A549 (cell line): ENCODE measurements around the gene GUCA2B. TPM values are rescaled to one million over a fixed set of nuclear protein-coding genes. Genes with fewer than 3 reads are reported as not detected.

Source experiments
- ATAC-seq, 2 experiments: fragments of 200-7000 bp in 1 of 2; fragments of >200 bp in 1 of 2; cut with Nextera tagmentation in 1 of 2; cut with Tn5 transposase in 1 of 2; 3 replicates each; pipeline versions ENCODE4 v1.8.0 to v1.9.1; 2018 to 2020; ENCODE audit warnings: mild to moderate bottlenecking in 1 of 2, moderate library complexity in 1 of 2
- CTCF ChIA-PET: fragments of 300-600 bp; sonication (Branson Sonifier 250); formaldehyde crosslinking; extraction: SDS; loops from one replicate; lab custom pipeline; 2021; ENCODE audit warnings: antibody characterized with exemption, inconsistent platforms; lab: Yijun Ruan, JAX
- POLR2A ChIA-PET: fragments of 350-600 bp; formaldehyde crosslinking; extraction: SDS; loops from one replicate; lab custom pipeline; 2021; ENCODE audit warnings: antibody characterized with exemption, inconsistent platforms; lab: Yijun Ruan, JAX
- DNase-seq, 2 experiments: peaks; one replicate each; pipeline versions ENCODE4 v3.0.0 to v3.0.0-alpha.2; 2011 to 2016; ENCODE audit warnings: low read depth in 1 of 2, low spot score in 1 of 2
- FAIRE-seq: peaks from 2 replicates; lab custom pipeline; 2011; peaks lifted over from hg19 to GRCh38; lab: Jason Lieb, UNC
- H3K27ac ChIP-seq, 2 experiments: fragments of >200 bp; sonication (Bioruptor Twin); formaldehyde crosslinking; 3 replicates each; pipeline ENCODE4 v1.5.1; 2016 to 2017
- H3K4me1 ChIP-seq: fragments of >200 bp; sonication (Bioruptor Twin); formaldehyde crosslinking; 3 replicates; pipeline ENCODE4 v1.6.1; 2016
- H3K4me2 ChIP-seq: fragments of >200 bp; sonication (Bioruptor Twin); formaldehyde crosslinking; 3 replicates; pipeline ENCODE4 v1.6.1; 2016
- H3K4me3 ChIP-seq: fragments of >200 bp; sonication (Bioruptor Twin); formaldehyde crosslinking; 3 replicates; pipeline ENCODE4 v1.5.1; 2016
- H3K9me3 ChIP-seq: fragments of >200 bp; sonication (Bioruptor Twin); formaldehyde crosslinking; 3 replicates; pipeline ENCODE4 v1.6.1; 2016
- BCL3 ChIP-seq: fragments of >200 bp; sonication (Bioruptor Twin); formaldehyde crosslinking; IDR thresholded peaks from 3 replicates; pipeline ENCODE4 v1.6.1; 2016
- BHLHE40 ChIP-seq: IDR thresholded peaks from 2 replicates; pipeline ENCODE4 v1.6.1; 2012; ENCODE audit warnings: low read depth, low read length, inconsistent platforms
- CTCF ChIP-seq: fragments of >200 bp; sonication (Bioruptor Twin); formaldehyde crosslinking; IDR thresholded peaks from 3 replicates; pipeline ENCODE4 v1.5.1; 2016
- FOSL2 ChIP-seq, 2 experiments: fragments of 450-650 bp in 1 of 2; fragments of >200 bp in 1 of 2; sonication (Bioruptor Twin) in 1 of 2; formaldehyde crosslinking; IDR thresholded peaks; 2 replicates each; pipeline versions ENCODE4 v1.5.0 to v1.6.1; 2016 to 2020; ENCODE audit warnings: mild to moderate bottlenecking in 1 of 2, moderate library complexity in 1 of 2
- GATA3 ChIP-seq: IDR thresholded peaks from 2 replicates; pipeline ENCODE4 v1.6.1; 2012; ENCODE audit warnings: borderline replicate concordance
- HMGXB4 ChIP-seq: fragments of 250-450 bp; sonication (Bioruptor Pico); IDR thresholded peaks from 2 replicates; pipeline ENCODE4 v1.5.0; 2021; ENCODE audit warnings: mild to moderate bottlenecking, moderate library complexity, borderline replicate concordance
- HOXA7 ChIP-seq: fragments of 250-450 bp; sonication (Bioruptor Pico); IDR thresholded peaks from 2 replicates; pipeline ENCODE4 v1.5.0; 2020; ENCODE audit warnings: mild to moderate bottlenecking, moderate library complexity
- HOXB13 ChIP-seq: fragments of 250-450 bp; sonication (Bioruptor Pico); IDR thresholded peaks from 2 replicates; pipeline ENCODE4 v1.5.0; 2020; ENCODE audit warnings: low read depth, mild to moderate bottlenecking, moderate library complexity
- JUN ChIP-seq, 2 experiments: fragments of >200 bp; sonication (Bioruptor Twin); formaldehyde crosslinking; IDR thresholded peaks; 2 replicates in 1 of 2; 3 replicates in 1 of 2; pipeline ENCODE4 v1.6.1; 2016 to 2017
- KDM1A ChIP-seq: fragments of 200-600 bp; sonication (generic); IDR thresholded peaks from 2 replicates; pipeline ENCODE4 v1.6.1; 2016; ENCODE audit warnings: low read depth, mild to moderate bottlenecking
- KDM5A ChIP-seq: fragments of 200-600 bp; sonication (generic); IDR thresholded peaks from 2 replicates; pipeline ENCODE4 v1.6.1; 2016; ENCODE audit warnings: antibody characterized with exemption, mild to moderate bottlenecking
- MYC ChIP-seq: IDR thresholded peaks from 2 replicates; pipeline ENCODE4 v1.6.1; 2012; ENCODE audit warnings: mild to moderate bottlenecking, inconsistent platforms, low read length, improper control_type of control experiment, borderline replicate concordance
- NPAS2 ChIP-seq: fragments of 250-450 bp; sonication (Bioruptor Pico); IDR thresholded peaks from 2 replicates; pipeline ENCODE4 v1.8.0; 2022; ENCODE audit warnings: mild to moderate bottlenecking, moderate library complexity, borderline replicate concordance
- PBX3 ChIP-seq: IDR thresholded peaks from 2 replicates; pipeline ENCODE4 v1.6.1; 2012
- PHF8 ChIP-seq: fragments of 200-600 bp; sonication (generic); IDR thresholded peaks from 2 replicates; pipeline ENCODE4 v1.6.1; 2016; ENCODE audit warnings: low read depth, mild to moderate bottlenecking, antibody characterized with exemption, moderate library complexity, borderline replicate concordance
- RARB ChIP-seq: fragments of 250-450 bp; sonication (Bioruptor Pico); IDR thresholded peaks from 2 replicates; pipeline ENCODE4 v1.8.0; 2021; ENCODE audit warnings: mild to moderate bottlenecking, moderate library complexity
- REST ChIP-seq: fragments of 200-600 bp; sonication (generic); IDR thresholded peaks from 2 replicates; pipeline ENCODE4 v1.6.1; 2016; ENCODE audit warnings: antibody characterized with exemption, mild to moderate bottlenecking, moderate library complexity
- TFCP2L1 ChIP-seq: fragments of 250-450 bp; sonication (Bioruptor Pico); IDR thresholded peaks from 2 replicates; pipeline ENCODE4 v1.5.0; 2021; ENCODE audit warnings: mild to moderate bottlenecking
- WGBS: methylation state at CpG from one replicate; pipeline ENCODE4 v1.1.6; 2017; ENCODE audit errors: missing lambda C conversion rate; 5-methylcytosine and 5-hydroxymethylcytosine counted together
- polyA plus RNA-seq, 4 experiments: library from polyadenylated mRNA; depleted of rRNA in 3 of 4; stranded (reverse); fragments of >200 nt; fragmentation: RNase III in 1 of 4; extraction: RNeasy Plus Mini Kit Qiagen cat#74134 plus additional on column Dnase treatment in 1 of 4; gene quantifications; 2 replicates in 3 of 4; 3 replicates in 1 of 4; pipeline ENCODE4 v1.2.3, GENCODE V29; 2011 to 2017

GUCA2B gene
- polyA plus RNA-seq, 2 of the 4 experiments (the other 2 are of a cell fraction): 0.17 TPM; not detected in 1

GRCh38 chr1:42192106-42192505 lies 38.9 kb downstream of the GUCA2B start:
- Histone ChIP-seq H3K9me3 (no peaks in the 10 kb centered on the region), H3K4me3 (no peak overlapping the region), H3K27ac (no peak overlapping the region), H3K4me2 (no peak overlapping the region)
- POLR2A ChIA-PET: no interaction called here
- DNase-seq: no peak
- CTCF ChIA-PET: interaction anchor here (0.7 to 1.6 kb wide), 2 partner anchors 19 to 52 kb away, joined by 3 to 5 read pairs; no protein-coding TSS in a partner anchor
- 92% methylated on average over 4 of the region's 4 CpGs for WGBS
- ATAC-seq: no peak
- no peak for TF ChIP-seq CTCF
- no peak for TF ChIP-seq HOXA7
- no peak for TF ChIP-seq NPAS2 (CRISPR knock-in tag)
- TF ChIP-seq JUN (IDR thresholded peaks at IDR 0.05): no peak
- TF ChIP-seq HMGXB4: no peak
- TF ChIP-seq BCL3: no peak
- no peak for TF ChIP-seq HOXB13 (CRISPR knock-in tag)
- no peak for TF ChIP-seq TFCP2L1 (CRISPR knock-in tag)
- no peak for TF ChIP-seq KDM1A
- no peak for TF ChIP-seq PHF8
- no peak for TF ChIP-seq MYC
- TF ChIP-seq, all 56 proteins: peak for 0
- FAIRE-seq: no peak
- no peaks in the 10 kb centered on the region for H3K4me1 ChIP-seq

- no peak for ATAC-seq
- TF ChIP-seq REST: no peak
- no peak for TF ChIP-seq PBX3
- no peak for TF ChIP-seq KDM5A
- TF ChIP-seq RARB (CRISPR knock-in tag): no peak
- no peak for TF ChIP-seq FOSL2 (IDR thresholded peaks at IDR 0.05)
- no peak for TF ChIP-seq FOSL2 (CRISPR knock-in tag; IDR thresholded peaks at IDR 0.05)
- TF ChIP-seq BHLHE40: no peak
- TF ChIP-seq GATA3: no peak
- ChIA-PET CTCF (no interaction called here), POLR2A (no interaction called here)
- H3K4me3 ChIP-seq: no peak overlapping the region
- no peak for FAIRE-seq
- no peak overlapping the region for H3K27ac ChIP-seq
- no peak for DNase-seq
- H3K4me2 ChIP-seq: no peak overlapping the region
- 100% methylated on average over 3 of the region's 3 CpGs for WGBS
- H3K4me1 ChIP-seq: no peaks in the 10 kb centered on the region
- no peaks in the 10 kb centered on the region for H3K9me3 ChIP-seq
These were observed 42.6 kb downstream of the GUCA2B start for GRCh38 chr1:42195841-42196240.
